K562 (cell line): Measurements from ENCODE around the gene WDR81. TPM values are rescaled to one million over a fixed set of nuclear protein-coding genes. Genes with fewer than 3 reads are reported as not detected.

Experiments
- ATF3 ChIP-seq, 2 experiments: fragments of 450-650 bp in 1 of 2; sonication (generic) in 1 of 2; formaldehyde crosslinking in 1 of 2; IDR thresholded peaks in 1 of 2; conservative IDR thresholded peaks in 1 of 2; 2 replicates each; pipeline versions ENCODE4 v1.6.1 to v1.8.1; 2016 to 2023; ENCODE audit warnings: mild to moderate bottlenecking in 2 of 2, moderate library complexity in 2 of 2, inconsistent platforms in 1 of 2, missing genetic modification reagents in 1 of 2
- CEBPG ChIP-seq, 3 experiments: fragments of 200-800 bp in 1 of 3; sonication (Bioruptor generic) in 1 of 3; sonication (generic) in 1 of 3; formaldehyde crosslinking in 1 of 3; IDR thresholded peaks in 2 of 3; conservative IDR thresholded peaks in 1 of 3; 2 replicates each; pipeline versions ENCODE4 v1.6.1 to v1.8.0; 2016 to 2022; ENCODE audit warnings: missing compliant biosample characterization in 2 of 3, missing genetic modification characterization in 2 of 3, mild to moderate bottlenecking in 1 of 3, missing genetic modification reagents in 1 of 3
- DEAF1 ChIP-seq: fragments of 450-650 bp; formaldehyde crosslinking; IDR thresholded peaks from 2 replicates; pipeline ENCODE4 v1.4.0; 2020; ENCODE audit warnings: mild to moderate bottlenecking, moderate library complexity
- MAZ ChIP-seq, 2 experiments: fragments of 450-650 bp in 1 of 2; sonication (generic) in 1 of 2; formaldehyde crosslinking; IDR thresholded peaks in 1 of 2; conservative IDR thresholded peaks in 1 of 2; 2 replicates each; pipeline versions ENCODE4 v1.4.0 to v1.5.0; 2020; ENCODE audit warnings: mild to moderate bottlenecking in 1 of 2, missing genetic modification reagents in 1 of 2
- SMAD4 ChIP-seq: fragments of 250-450 bp; sonication (Bioruptor Pico); conservative IDR thresholded peaks from 2 replicates; pipeline ENCODE4 v1.8.0; 2021; ENCODE audit warnings: inconsistent platforms, mild to moderate bottlenecking, moderate library complexity
- SMC3 ChIP-seq: conservative IDR thresholded peaks from 2 replicates; pipeline ENCODE4 v1.6.1; 2011; ENCODE audit warnings: low read depth, low read length, improper control_type of control experiment; ENCODE audit not compliant: insufficient read depth
- TFAP4 ChIP-seq: sonication (generic); formaldehyde crosslinking; IDR thresholded peaks from 2 replicates; pipeline ENCODE4 v1.8.0; 2022; ENCODE audit warnings: missing genetic modification reagents, mild to moderate bottlenecking, moderate library complexity, borderline replicate concordance
- ZNF592 ChIP-seq: fragments of 450-650 bp; IDR thresholded peaks from 2 replicates; pipeline ENCODE4 v1.6.1; 2017; ENCODE audit warnings: antibody characterized with exemption, mild to moderate bottlenecking
- polyA plus RNA-seq, 8 experiments: library from polyadenylated mRNA; depleted of rRNA in 4 of 8; stranded (reverse) in 5 of 8; unstranded in 3 of 8; fragments of >200 nt; fragmentation: Nextera tagmentation in 2 of 8; fragmentation: Illumina TruSeq in 1 of 8; extraction: Ambion mirVana in 2 of 8; extraction: Trizol in 1 of 8; gene quantifications; 2 replicates each; pipeline versions ENCODE4 v1.2.1 to v1.2.3, GENCODE V29; 2011 to 2014; ENCODE audit warnings: inconsistent platforms in 1 of 8, missing spikeins in 1 of 8
- total RNA-seq, 7 experiments: library from RNA; depleted of rRNA in 6 of 7; stranded (reverse); fragments of >200 nt in 6 of 7; fragmentation: Illumina TruSeq in 2 of 7; extraction: Trizol in 2 of 7; gene quantifications; 2 replicates each; pipeline versions ENCODE4 v1.2.1 to v1.2.3, GENCODE V29; 2011 to 2021; ENCODE audit warnings: low replicate concordance in 1 of 7

The WDR81 gene
- total and polyA plus RNA-seq, 9 of the 15 experiments (the other 6 are each of a cell fraction or from before 2014, with no cell fraction given): 0.01 to 17.1 (median 3.3) TPM

- TF ChIP-seq MAZ (CRISPR knock-in tag; conservative IDR thresholded peaks at IDR 0.05 in 1 of 2, IDR thresholded peaks at IDR 0.05 in 1 of 2): peak in 1 of 2 experiments; percentile 46; a peak in 1 of 4 replicates
- TF ChIP-seq TFAP4 (CRISPR knock-in tag): peak; percentile 64; the same call in 1 of the 2 replicates
- no peak for TF ChIP-seq CEBPG (CRISPR knock-in tag; IDR thresholded peaks at IDR 0.05)
- TF ChIP-seq CEBPG (tag; conservative IDR thresholded peaks at IDR 0.05 in 1 of 2, IDR thresholded peaks at IDR 0.05 in 1 of 2): peak in 1 of 2 experiments; percentile 31; a peak in 1 of 4 replicates
- TF ChIP-seq DEAF1 (CRISPR knock-in tag): 0 out of 2 replicates have a peak, but pooled peaks have one; percentile 31
- peak; percentile 52 for TF ChIP-seq SMC3
- TF ChIP-seq SMAD4: no peak
- TF ChIP-seq ATF3 (IDR thresholded peaks at IDR 0.05): peak; percentile 44; the same call in 1 of the 2 replicates
- TF ChIP-seq ATF3 (CRISPR knock-in tag; conservative IDR thresholded peaks at IDR 0.05): no peak
- TF ChIP-seq ZNF592: peak; percentile 30; the same call in 1 of the 2 replicates
Observed at GRCh38 chr17:1783834-1784611, 59.5 kb downstream of the WDR81 start (continued).
